Neural cell (in vitro differentiated cells): ENCODE results near the gene CRIP3. TPM values are rescaled to one million over a fixed set of nuclear protein-coding genes. Genes with fewer than 3 reads are reported as not detected.
"Not testable (repeated sequence)": the region's sequence is repeated elsewhere in the genome, so short reads cannot be mapped to it uniquely, and the experiment has no call there.

ENCODE experiments used
- H2AFZ ChIP-seq: fragments of 200-600, 300-800 bp; sonication (generic), shearing (Covaris generic); 2 replicates; pipeline ENCODE4 v1.6.0; 2014; ENCODE audit warnings: low read depth, mild to moderate bottlenecking, antibody characterized with exemption, low read length, moderate library complexity
- H3F3A ChIP-seq: fragments of 200-600 bp; shearing (Covaris generic); 2 replicates; pipeline ENCODE4 v1.6.1; 2016; ENCODE audit warnings: mild to moderate bottlenecking, moderate library complexity, mixed read lengths, antibody characterized with exemption, low read length; ENCODE audit not compliant: insufficient read depth, poor library complexity, severe bottlenecking
- H3K27ac ChIP-seq: fragments of 200-600, 300-800 bp; sonication (generic), shearing (Covaris generic); 2 replicates; pipeline ENCODE4 v1.5.1; 2014; ENCODE audit warnings: mild to moderate bottlenecking, low read length, moderate library complexity
- H3K27me3 ChIP-seq: fragments of 300-800, 200-600 bp; sonication (generic), shearing (Covaris generic); 2 replicates; pipeline ENCODE4 v1.6.0; 2014; ENCODE audit warnings: mild to moderate bottlenecking, low read depth, low read length, moderate library complexity; ENCODE audit not compliant: insufficient read depth
- H3K36me3 ChIP-seq: fragments of 300-800, 200-600 bp; sonication (generic), shearing (Covaris generic); 2 replicates; pipeline ENCODE4 v1.5.1; 2014; ENCODE audit warnings: mild to moderate bottlenecking, antibody characterized with exemption, low read length, moderate library complexity; ENCODE audit not compliant: insufficient read depth
- H3K4me2 ChIP-seq: fragments of 300-800, 200-600 bp; sonication (generic), shearing (Covaris generic); 2 replicates; pipeline ENCODE4 v1.6.0; 2014; ENCODE audit warnings: mild to moderate bottlenecking, low read length
- H3K4me3 ChIP-seq: fragments of 300-800, 200-600 bp; sonication (generic), shearing (Covaris generic); 2 replicates; pipeline ENCODE4 v1.5.1; 2014; ENCODE audit warnings: mild to moderate bottlenecking, low read length, moderate library complexity
- H3K79me2 ChIP-seq: fragments of 200-600 bp; shearing (Covaris generic); replicated peaks from 2 replicates; pipeline ENCODE4 v1.6.0; 2014; ENCODE audit warnings: mild to moderate bottlenecking, low read length, moderate library complexity; ENCODE audit not compliant: insufficient read depth
- H3K9ac ChIP-seq: fragments of 300-800, 200-600 bp; sonication (generic), shearing (Covaris generic); 2 replicates; pipeline ENCODE4 v1.6.1; 2016; ENCODE audit warnings: mild to moderate bottlenecking, low read length, mixed read lengths
- H3K9me2 ChIP-seq: fragments of 200-600 bp; shearing (Covaris generic); 2 replicates; pipeline ENCODE4 v1.6.1; 2016; ENCODE audit warnings: mild to moderate bottlenecking, low read length, mixed read lengths; ENCODE audit not compliant: insufficient read depth
- H3K9me3 ChIP-seq: fragments of 200-600, 300-800 bp; sonication (generic), shearing (Covaris generic); 2 replicates; pipeline ENCODE4 v1.6.1; 2016; ENCODE audit warnings: mild to moderate bottlenecking, mixed run types, low read length, moderate library complexity, mixed read lengths
- H4K20me1 ChIP-seq: fragments of 200-600 bp; shearing (Covaris generic); 2 replicates; pipeline ENCODE4 v1.6.1; 2016; ENCODE audit warnings: mild to moderate bottlenecking, mixed run types; ENCODE audit not compliant: insufficient read depth
- EP300 ChIP-seq: fragments of 450-650 bp; conservative IDR thresholded peaks from 2 replicates; pipeline ENCODE4 v1.6.1; 2014; ENCODE audit warnings: antibody characterized with exemption, mild to moderate bottlenecking, moderate library complexity; ENCODE audit not compliant: poor library complexity, severe bottlenecking
- EZH2 ChIP-seq: fragments of 200-600, 300-800 bp; shearing (Covaris generic), sonication (generic); IDR thresholded peaks from 2 replicates; pipeline ENCODE4 v1.6.1; 2014; ENCODE audit warnings: antibody characterized with exemption, low read length, borderline replicate concordance, mild to moderate bottlenecking; ENCODE audit not compliant: insufficient read depth, poor library complexity, severe bottlenecking
- MXI1 ChIP-seq: fragments of 450-650 bp; conservative IDR thresholded peaks from 2 replicates; pipeline ENCODE4 v1.6.1; 2014; ENCODE audit warnings: antibody characterized with exemption, mild to moderate bottlenecking; ENCODE audit not compliant: poor library complexity, severe bottlenecking
- POLR2AphosphoS5 ChIP-seq: IDR thresholded peaks from 2 replicates; pipeline ENCODE4 v1.6.1; 2012
- RAD21 ChIP-seq: fragments of 450-650 bp; conservative IDR thresholded peaks from 2 replicates; pipeline ENCODE4 v1.6.1; 2014; ENCODE audit warnings: antibody characterized with exemption, mild to moderate bottlenecking, moderate library complexity
- SMC3 ChIP-seq: fragments of 450-650 bp; conservative IDR thresholded peaks from 2 replicates; pipeline ENCODE4 v1.6.1; 2014; ENCODE audit warnings: antibody characterized with exemption, mild to moderate bottlenecking, moderate library complexity; ENCODE audit not compliant: poor library complexity
- TAF1 ChIP-seq: IDR thresholded peaks from 2 replicates; pipeline ENCODE4 v1.6.1; 2012; ENCODE audit warnings: low read depth
- polyA plus RNA-seq: library from polyadenylated mRNA; depleted of rRNA; stranded (reverse); fragments of >200 nt; gene quantifications from 2 replicates; pipeline ENCODE4 v1.2.3, GENCODE V29; 2014
- TF ChIP-seq, protein P1 (sequence below): IDR thresholded peaks from 2 replicates; pipeline ENCODE4 v1.6.1; 2012; ENCODE audit warnings: borderline replicate concordance
- TF ChIP-seq, protein P2 (sequence below): fragments of 450-650 bp; IDR thresholded peaks from 2 replicates; pipeline ENCODE4 v1.5.1; 2014; ENCODE audit warnings: antibody characterized with exemption, mild to moderate bottlenecking, moderate library complexity; ENCODE audit not compliant: poor library complexity, severe bottlenecking

The CRIP3 gene
- polyA plus RNA-seq, 1 donor from 2014 or later: 3.7 TPM

DNA sequence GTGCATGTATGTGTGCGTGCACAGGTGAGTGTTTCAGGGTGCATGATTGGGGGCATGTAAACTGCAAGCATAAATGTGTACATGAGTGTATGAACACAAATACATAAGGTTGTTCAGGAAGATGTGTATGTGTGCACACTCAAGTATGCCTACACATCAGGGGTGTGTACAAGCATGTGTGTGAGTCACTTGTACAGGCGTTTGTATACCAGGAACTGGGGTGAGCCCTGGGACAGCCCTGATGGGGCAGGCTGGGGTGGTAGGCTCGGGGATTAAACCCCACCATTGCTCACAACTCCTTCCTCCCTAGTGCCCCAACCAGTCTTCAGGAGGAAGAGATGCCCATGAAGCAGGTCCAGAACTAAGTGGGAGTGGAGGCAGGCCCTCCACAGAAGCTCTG lies 4.3 kb downstream of the CRIP3 start:
- no peak overlapping the region for H3K27ac ChIP-seq
- TF ChIP-seq EP300: no peak
- no peak for TF ChIP-seq MXI1
- TF ChIP-seq SMC3: no peak
- TF ChIP-seq, protein P1, sequence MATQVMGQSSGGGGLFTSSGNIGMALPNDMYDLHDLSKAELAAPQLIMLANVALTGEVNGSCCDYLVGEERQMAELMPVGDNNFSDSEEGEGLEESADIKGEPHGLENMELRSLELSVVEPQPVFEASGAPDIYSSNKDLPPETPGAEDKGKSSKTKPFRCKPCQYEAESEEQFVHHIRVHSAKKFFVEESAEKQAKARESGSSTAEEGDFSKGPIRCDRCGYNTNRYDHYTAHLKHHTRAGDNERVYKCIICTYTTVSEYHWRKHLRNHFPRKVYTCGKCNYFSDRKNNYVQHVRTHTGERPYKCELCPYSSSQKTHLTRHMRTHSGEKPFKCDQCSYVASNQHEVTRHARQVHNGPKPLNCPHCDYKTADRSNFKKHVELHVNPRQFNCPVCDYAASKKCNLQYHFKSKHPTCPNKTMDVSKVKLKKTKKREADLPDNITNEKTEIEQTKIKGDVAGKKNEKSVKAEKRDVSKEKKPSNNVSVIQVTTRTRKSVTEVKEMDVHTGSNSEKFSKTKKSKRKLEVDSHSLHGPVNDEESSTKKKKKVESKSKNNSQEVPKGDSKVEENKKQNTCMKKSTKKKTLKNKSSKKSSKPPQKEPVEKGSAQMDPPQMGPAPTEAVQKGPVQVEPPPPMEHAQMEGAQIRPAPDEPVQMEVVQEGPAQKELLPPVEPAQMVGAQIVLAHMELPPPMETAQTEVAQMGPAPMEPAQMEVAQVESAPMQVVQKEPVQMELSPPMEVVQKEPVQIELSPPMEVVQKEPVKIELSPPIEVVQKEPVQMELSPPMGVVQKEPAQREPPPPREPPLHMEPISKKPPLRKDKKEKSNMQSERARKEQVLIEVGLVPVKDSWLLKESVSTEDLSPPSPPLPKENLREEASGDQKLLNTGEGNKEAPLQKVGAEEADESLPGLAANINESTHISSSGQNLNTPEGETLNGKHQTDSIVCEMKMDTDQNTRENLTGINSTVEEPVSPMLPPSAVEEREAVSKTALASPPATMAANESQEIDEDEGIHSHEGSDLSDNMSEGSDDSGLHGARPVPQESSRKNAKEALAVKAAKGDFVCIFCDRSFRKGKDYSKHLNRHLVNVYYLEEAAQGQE: no peak
- TF ChIP-seq RAD21: no peak
- no peak for TF ChIP-seq EZH2
- no peak for TF ChIP-seq POLR2AphosphoS5
- TF ChIP-seq, protein P2, sequence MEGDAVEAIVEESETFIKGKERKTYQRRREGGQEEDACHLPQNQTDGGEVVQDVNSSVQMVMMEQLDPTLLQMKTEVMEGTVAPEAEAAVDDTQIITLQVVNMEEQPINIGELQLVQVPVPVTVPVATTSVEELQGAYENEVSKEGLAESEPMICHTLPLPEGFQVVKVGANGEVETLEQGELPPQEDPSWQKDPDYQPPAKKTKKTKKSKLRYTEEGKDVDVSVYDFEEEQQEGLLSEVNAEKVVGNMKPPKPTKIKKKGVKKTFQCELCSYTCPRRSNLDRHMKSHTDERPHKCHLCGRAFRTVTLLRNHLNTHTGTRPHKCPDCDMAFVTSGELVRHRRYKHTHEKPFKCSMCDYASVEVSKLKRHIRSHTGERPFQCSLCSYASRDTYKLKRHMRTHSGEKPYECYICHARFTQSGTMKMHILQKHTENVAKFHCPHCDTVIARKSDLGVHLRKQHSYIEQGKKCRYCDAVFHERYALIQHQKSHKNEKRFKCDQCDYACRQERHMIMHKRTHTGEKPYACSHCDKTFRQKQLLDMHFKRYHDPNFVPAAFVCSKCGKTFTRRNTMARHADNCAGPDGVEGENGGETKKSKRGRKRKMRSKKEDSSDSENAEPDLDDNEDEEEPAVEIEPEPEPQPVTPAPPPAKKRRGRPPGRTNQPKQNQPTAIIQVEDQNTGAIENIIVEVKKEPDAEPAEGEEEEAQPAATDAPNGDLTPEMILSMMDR: no peak
- TF ChIP-seq TAF1: no peak

DNA sequence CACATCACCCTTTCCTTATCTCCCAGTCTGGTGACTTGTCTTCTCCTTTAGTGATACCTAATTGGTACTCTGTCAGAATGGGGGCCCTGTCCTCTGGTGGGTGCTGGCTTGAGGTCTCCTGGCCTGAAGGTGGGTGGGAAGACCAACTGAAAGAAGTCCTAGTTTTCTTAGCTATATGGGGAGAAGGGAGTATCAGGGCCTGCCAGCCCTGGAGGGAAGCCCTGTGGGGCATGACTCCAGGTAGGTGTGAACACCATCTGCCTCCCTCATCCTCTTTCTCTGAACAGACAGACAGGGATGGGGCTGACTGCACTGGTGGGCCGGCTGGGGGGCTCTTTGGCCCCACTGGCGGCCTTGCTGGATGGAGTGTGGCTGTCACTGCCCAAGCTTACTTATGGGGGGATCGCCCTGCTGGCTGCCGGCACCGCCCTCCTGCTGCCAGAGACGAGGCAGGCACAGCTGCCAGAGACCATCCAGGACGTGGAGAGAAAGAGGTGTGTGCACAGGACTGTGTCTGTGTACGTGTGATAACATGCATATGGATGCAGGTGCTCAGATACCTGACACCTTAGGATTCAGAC lies 4.8 kb downstream of the CRIP3 start:
- no peaks in the 10 kb centered on the region for H3K79me2 ChIP-seq
- H4K20me1 ChIP-seq: no peaks in the 10 kb centered on the region
- no peaks in the 10 kb centered on the region for H3K9me3 ChIP-seq
- TF ChIP-seq EP300: no peak
- no peak for TF ChIP-seq RAD21
- TF ChIP-seq, protein P2: no peak
- TF ChIP-seq POLR2AphosphoS5: no peak
- TF ChIP-seq EZH2: no peak
- no peak for TF ChIP-seq SMC3
- no peak for TF ChIP-seq TAF1
- H3K4me2 ChIP-seq: no peak overlapping the region
- no peak overlapping the region for H2AFZ ChIP-seq
- H3K4me3 ChIP-seq: no peak overlapping the region
- no peak overlapping the region for H3K9ac ChIP-seq
- H3K27me3 ChIP-seq: peaks cover 11% of the 10 kb centered on the region
- no peaks in the 10 kb centered on the region for H3K9me2 ChIP-seq
- no peaks in the 10 kb centered on the region for H3K36me3 ChIP-seq
- H3F3A ChIP-seq: no peaks in the 10 kb centered on the region
- H3K27ac ChIP-seq: no peak overlapping the region

More for the DNA sequence above, 4.3 kb downstream of the CRIP3 start:
- Histone ChIP-seq H3K36me3 (no peaks in the 10 kb centered on the region), H3K9ac (no peak overlapping the region), H3K9me3 (no peaks in the 10 kb centered on the region), H3K4me3 (no peak overlapping the region), H3K27me3 (peaks cover 12% of the 10 kb centered on the region), H3K79me2 (no peaks in the 10 kb centered on the region), H2AFZ (no peak overlapping the region), H3F3A (no peaks in the 10 kb centered on the region), H4K20me1 (no peaks in the 10 kb centered on the region), H3K9me2 (no peaks in the 10 kb centered on the region), H3K4me2 (no peak overlapping the region)

DNA sequence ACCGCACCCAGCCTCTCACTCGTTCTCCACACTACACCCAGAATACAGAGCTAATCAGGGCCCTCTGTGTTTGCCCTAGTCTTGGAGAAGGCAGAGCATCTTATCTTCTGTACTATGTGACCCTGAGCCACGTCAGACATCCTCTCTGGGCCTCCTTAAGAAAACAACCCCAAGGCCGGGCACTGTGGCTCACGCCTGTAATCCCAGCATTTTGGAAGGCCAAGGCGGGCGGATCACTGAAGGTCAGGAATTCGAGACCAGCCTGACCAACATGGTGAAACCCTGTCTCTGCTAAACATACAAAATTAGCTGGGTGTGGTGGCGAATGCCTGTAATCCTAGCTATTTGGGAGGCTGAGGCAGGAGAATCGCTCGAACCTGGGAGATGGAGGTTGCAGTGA lies 5.6 kb downstream of the CRIP3 start:
- H3K79me2 ChIP-seq, H3K9me2 ChIP-seq, H3K36me3 ChIP-seq, H3K4me3 ChIP-seq, H4K20me1 ChIP-seq, H3K9me3 ChIP-seq, H3K27ac ChIP-seq, H3K27me3 ChIP-seq, H3F3A ChIP-seq, H2AFZ ChIP-seq, H3K9ac ChIP-seq, H3K4me2 ChIP-seq: not testable (repeated sequence)
